KMS-11 (cell line): ENCODE data around the gene LRRFIP1.

ENCODE experiments used
- H2AFZ ChIP-seq: fragments of 200-600 bp; sonication (generic); 2 replicates; pipeline ENCODE4 v1.6.1; 2016; ENCODE audit warnings: antibody characterized with exemption, mixed run types, low read depth
- H3K27ac ChIP-seq: fragments of 200-600 bp; sonication (generic); 2 replicates; pipeline ENCODE4 v1.6.1; 2016; ENCODE audit warnings: mild to moderate bottlenecking, mixed run types
- H3K27me3 ChIP-seq: fragments of 200-600 bp; sonication (generic); 2 replicates; pipeline ENCODE4 v1.6.1; 2017; ENCODE audit warnings: mild to moderate bottlenecking, low read depth, mixed run types, moderate library complexity; ENCODE audit not compliant: insufficient read depth
- H3K36me3 ChIP-seq: fragments of 200-600 bp; sonication (generic); 2 replicates; pipeline ENCODE4 v1.6.1; 2017; ENCODE audit warnings: mild to moderate bottlenecking, mixed run types; ENCODE audit not compliant: insufficient read depth
- H3K4me1 ChIP-seq: fragments of 200-600 bp; sonication (generic); 2 replicates; pipeline ENCODE4 v1.6.1; 2016; ENCODE audit warnings: mild to moderate bottlenecking, low read depth, mixed run types; ENCODE audit not compliant: poor library complexity, severe bottlenecking
- H3K4me2 ChIP-seq: fragments of 200-600 bp; sonication (generic); 2 replicates; pipeline ENCODE4 v1.7.0; 2016; ENCODE audit warnings: mild to moderate bottlenecking, mixed run types
- H3K4me3 ChIP-seq: fragments of 200-600 bp; sonication (generic); IDR thresholded peaks from 2 replicates; pipeline ENCODE4 v1.6.1; 2017; ENCODE audit warnings: low read depth, low read length, mixed read lengths; ENCODE audit not compliant: insufficient read depth
- H3K79me2 ChIP-seq: fragments of 200-600 bp; sonication (generic); 2 replicates; pipeline ENCODE4 v1.6.1; 2016; ENCODE audit warnings: low read depth, mixed run types; ENCODE audit not compliant: insufficient read depth
- H3K9ac ChIP-seq: fragments of 200-600 bp; sonication (generic); 2 replicates; pipeline ENCODE4 v1.6.1; 2016; ENCODE audit warnings: mild to moderate bottlenecking, mixed run types
- H4K20me1 ChIP-seq: fragments of 200-600 bp; sonication (generic); 2 replicates; pipeline ENCODE4 v1.6.1; 2016; ENCODE audit warnings: mild to moderate bottlenecking, mixed run types; ENCODE audit not compliant: insufficient read depth
- TF ChIP-seq, protein P1 (sequence below): fragments of 200-600 bp; sonication (generic); conservative IDR thresholded peaks from 2 replicates; pipeline ENCODE4 v1.6.1; 2017; ENCODE audit warnings: low read depth, mild to moderate bottlenecking, antibody characterized with exemption, low read length, moderate library complexity, mixed read lengths

The LRRFIP1 gene

DNA sequence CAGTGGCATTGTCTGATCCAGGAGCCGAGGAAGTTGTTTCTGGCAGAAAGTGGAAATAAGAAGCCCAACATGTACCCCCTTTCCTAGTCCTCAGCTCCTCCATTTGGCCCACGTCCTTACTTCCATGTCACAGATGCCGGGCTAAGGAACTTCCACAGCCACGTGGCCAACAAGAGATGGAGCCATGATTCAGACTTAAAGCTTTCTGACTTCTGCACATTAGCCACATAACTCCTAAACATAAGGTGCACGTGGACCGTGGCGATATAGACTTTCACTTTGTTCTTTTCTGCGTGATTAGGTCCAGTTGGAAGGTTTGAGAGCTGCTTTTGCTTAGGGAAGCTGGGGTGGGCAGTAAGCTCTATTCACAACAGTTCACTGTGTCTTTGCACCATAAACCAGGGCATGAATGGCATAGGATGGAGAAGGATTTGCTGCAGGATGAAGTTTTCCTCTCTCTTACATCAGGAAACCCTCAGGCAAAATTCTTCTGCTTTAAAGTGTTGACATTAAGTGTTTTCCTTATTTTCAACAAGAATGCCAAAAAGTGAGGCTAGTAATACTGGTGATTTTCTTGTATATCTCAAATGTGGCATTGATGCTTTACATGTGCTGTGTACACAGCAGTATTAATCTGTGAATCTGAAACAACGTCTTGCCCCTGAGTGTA is 109.9 kb downstream of the LRRFIP1 start:
- H3K27ac ChIP-seq: no peak overlapping the region
- H3K4me1 ChIP-seq: peaks cover under 1% of the 10 kb centered on the region
- TF ChIP-seq, protein P1, sequence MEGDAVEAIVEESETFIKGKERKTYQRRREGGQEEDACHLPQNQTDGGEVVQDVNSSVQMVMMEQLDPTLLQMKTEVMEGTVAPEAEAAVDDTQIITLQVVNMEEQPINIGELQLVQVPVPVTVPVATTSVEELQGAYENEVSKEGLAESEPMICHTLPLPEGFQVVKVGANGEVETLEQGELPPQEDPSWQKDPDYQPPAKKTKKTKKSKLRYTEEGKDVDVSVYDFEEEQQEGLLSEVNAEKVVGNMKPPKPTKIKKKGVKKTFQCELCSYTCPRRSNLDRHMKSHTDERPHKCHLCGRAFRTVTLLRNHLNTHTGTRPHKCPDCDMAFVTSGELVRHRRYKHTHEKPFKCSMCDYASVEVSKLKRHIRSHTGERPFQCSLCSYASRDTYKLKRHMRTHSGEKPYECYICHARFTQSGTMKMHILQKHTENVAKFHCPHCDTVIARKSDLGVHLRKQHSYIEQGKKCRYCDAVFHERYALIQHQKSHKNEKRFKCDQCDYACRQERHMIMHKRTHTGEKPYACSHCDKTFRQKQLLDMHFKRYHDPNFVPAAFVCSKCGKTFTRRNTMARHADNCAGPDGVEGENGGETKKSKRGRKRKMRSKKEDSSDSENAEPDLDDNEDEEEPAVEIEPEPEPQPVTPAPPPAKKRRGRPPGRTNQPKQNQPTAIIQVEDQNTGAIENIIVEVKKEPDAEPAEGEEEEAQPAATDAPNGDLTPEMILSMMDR: no peak
- no peaks in the 10 kb centered on the region; the same call in 1 of the 2 replicates for H3K36me3 ChIP-seq
- H3K9ac ChIP-seq: no peak overlapping the region
- no peaks in the 10 kb centered on the region for H3K27me3 ChIP-seq
- H3K4me3 ChIP-seq: no peak overlapping the region
- no peak overlapping the region for H2AFZ ChIP-seq
- H3K4me2 ChIP-seq: no peak overlapping the region
- peaks cover 31% of the 10 kb centered on the region; the same call in 1 of the 2 replicates for H3K79me2 ChIP-seq
- 0 out of 2 replicates have a peak, but pooled peaks cover 5% of the 10 kb centered on the region for H4K20me1 ChIP-seq

DNA sequence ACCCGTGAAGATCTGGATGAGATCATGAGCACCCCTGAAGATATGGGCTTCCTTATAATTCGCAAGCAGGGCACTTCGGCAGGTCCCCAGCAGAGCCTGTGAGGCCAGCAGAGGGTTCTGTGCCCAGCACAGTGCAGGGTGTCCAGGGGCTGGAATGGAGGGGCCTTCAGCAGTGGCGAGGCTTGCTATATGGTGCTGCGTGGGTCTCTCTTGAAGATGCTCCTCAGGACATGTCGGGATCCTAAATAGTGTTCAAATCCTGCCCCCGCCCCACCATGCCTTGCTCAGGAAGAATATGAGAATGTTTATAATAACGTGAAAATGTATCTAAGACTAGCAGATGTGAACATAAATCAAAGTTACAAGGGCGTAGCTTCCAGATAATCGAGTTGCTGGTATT is 110.9 kb downstream of the LRRFIP1 start:
- TF ChIP-seq, protein P1: no peak
- peaks cover 21% of the 10 kb centered on the region; the same call in 1 of the 2 replicates for H3K79me2 ChIP-seq

DNA sequence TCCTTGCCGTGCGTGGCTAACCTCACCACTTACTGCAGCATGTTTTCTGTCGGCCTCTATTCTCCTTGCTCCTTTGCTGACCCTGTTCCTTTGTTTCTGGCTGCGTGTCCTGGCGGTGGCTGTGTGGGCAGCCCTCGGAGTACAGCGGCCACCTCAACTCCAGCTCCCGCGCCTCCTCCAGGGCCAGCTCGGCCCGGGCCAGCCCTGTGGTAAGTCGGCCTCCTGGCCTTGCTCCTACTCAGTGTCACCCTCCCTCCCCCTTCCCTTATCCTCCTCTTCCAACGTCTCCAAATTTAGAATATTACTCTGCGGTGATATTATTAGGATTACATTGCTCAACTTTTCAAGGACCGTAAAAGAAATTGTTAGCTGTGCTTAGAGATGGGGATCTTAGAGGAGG is 111.7 kb downstream of the LRRFIP1 start:
- Histone ChIP-seq H3K4me1 (peaks cover 3% of the 10 kb centered on the region), H3K36me3 (no peaks in the 10 kb centered on the region; the same call in 1 of the 2 replicates)

More for the DNA sequence above, 110.9 kb downstream of the LRRFIP1 start:
- Histone ChIP-seq H3K4me2 (no peak overlapping the region), H3K4me1 (peaks cover 3% of the 10 kb centered on the region), H4K20me1 (0 out of 2 replicates have a peak, but pooled peaks cover 1% of the 10 kb centered on the region), H3K4me3 (no peak overlapping the region), H3K36me3 (no peaks in the 10 kb centered on the region; the same call in 1 of the 2 replicates), H2AFZ (no peak overlapping the region), H3K9ac (no peak overlapping the region), H3K27ac (no peak overlapping the region), H3K27me3 (no peaks in the 10 kb centered on the region)

DNA sequence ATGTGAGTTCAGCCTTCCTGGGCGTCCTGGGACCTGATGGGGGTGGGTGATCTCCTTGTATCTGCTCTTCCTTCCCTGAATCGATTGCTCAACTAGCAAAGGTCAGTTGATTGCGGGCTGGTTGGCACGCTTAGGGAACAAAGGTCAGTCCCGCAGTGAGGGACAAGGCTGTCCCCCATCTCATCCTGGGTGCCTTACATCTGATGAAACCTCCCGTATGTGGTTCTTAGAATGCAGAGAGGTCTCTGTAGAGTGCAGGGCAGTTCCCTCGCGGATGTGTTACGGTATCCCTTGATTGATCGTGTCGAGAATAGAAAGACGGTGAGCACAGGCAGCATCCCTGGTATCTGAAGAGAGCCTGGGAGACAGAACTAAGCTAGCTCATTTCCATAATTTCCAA is 114.8 kb downstream of the LRRFIP1 start:
- H3K9ac ChIP-seq: no peak overlapping the region
- H3K4me1 ChIP-seq: peaks cover 16% of the 10 kb centered on the region
- no peaks in the 10 kb centered on the region for H3K36me3 ChIP-seq
- TF ChIP-seq, protein P1: no peak
- H3K4me3 ChIP-seq: no peak overlapping the region
- H3K4me2 ChIP-seq: no peak overlapping the region
- no peaks in the 10 kb centered on the region for H4K20me1 ChIP-seq
- H3K27ac ChIP-seq: no peak overlapping the region
- H3K79me2 ChIP-seq: peaks cover 10% of the 10 kb centered on the region; the same call in 1 of the 2 replicates
- no peaks in the 10 kb centered on the region for H3K27me3 ChIP-seq
- no peak overlapping the region for H2AFZ ChIP-seq

More for the DNA sequence above, 111.7 kb downstream of the LRRFIP1 start:
- TF ChIP-seq, protein P1: no peak
- no peak overlapping the region for H3K4me3 ChIP-seq
- H3K4me2 ChIP-seq: no peak overlapping the region
- H3K27me3 ChIP-seq: no peaks in the 10 kb centered on the region
- H3K27ac ChIP-seq: no peak overlapping the region
- no peak overlapping the region for H3K9ac ChIP-seq
- H3K79me2 ChIP-seq: peaks cover 14% of the 10 kb centered on the region; the same call in 1 of the 2 replicates
- no peak overlapping the region for H2AFZ ChIP-seq
- H4K20me1 ChIP-seq: no peaks in the 10 kb centered on the region
